ENCODE measurements around the gene SLC6A18.

SLC6A18 gene

GRCh38 chr5:1232780-1233179 lies 7.6 kb downstream of the SLC6A18 start:
- no peak for DNase-seq (ENCODE audit: low read depth)

- no peak for DNase-seq (ENCODE audit: low read depth)
Measured at GRCh38 chr5:1235379-1235778, 10.2 kb downstream of the SLC6A18 start.

- no peak for DNase-seq (ENCODE audit: low read depth)
Measured at GRCh38 chr5:1235838-1236237, 10.7 kb downstream of the SLC6A18 start.

GRCh38 chr5:1239505-1240251 lies 14.5 kb downstream of the SLC6A18 start:
- DNase-seq (ENCODE audit: low read depth): no peak

- DNase-seq (ENCODE audit: low read depth): no peak
Measured at GRCh38 chr5:1240496-1241260, 15.5 kb downstream of the SLC6A18 start.

GRCh38 chr5:1241509-1242080 lies 16.4 kb downstream of the SLC6A18 start:
- no peak for DNase-seq (ENCODE audit: low read depth)

GRCh38 chr5:1242733-1243486 lies 17.7 kb downstream of the SLC6A18 start:
- no peak for DNase-seq (ENCODE audit: low read depth)

GRCh38 chr5:1243487-1244130 lies 18.4 kb downstream of the SLC6A18 start:
- DNase-seq (ENCODE audit: low read depth): no peak

GRCh38 chr5:1244255-1244654 lies 19.1 kb downstream of the SLC6A18 start:
- DNase-seq (ENCODE audit: low read depth): no peak

GRCh38 chr5:1244976-1245375 lies 19.8 kb downstream of the SLC6A18 start:
- DNase-seq (ENCODE audit: low read depth): no peak

GRCh38 chr5:1245905-1246576 lies 20.9 kb downstream of the SLC6A18 start:
- DNase-seq (ENCODE audit: low read depth): no peak

- no peak for DNase-seq (ENCODE audit: low read depth)
Measured at GRCh38 chr5:1246711-1247431, 21.7 kb downstream of the SLC6A18 start.

GRCh38 chr5:1247811-1248210 lies 22.6 kb downstream of the SLC6A18 start:
- DNase-seq (ENCODE audit: low read depth): no peak

- no peak for DNase-seq (ENCODE audit: low read depth)
Measured at GRCh38 chr5:1249366-1250280, 24.4 kb downstream of the SLC6A18 start.

GRCh38 chr5:1251678-1252580 lies 26.7 kb downstream of the SLC6A18 start:
- no peak for DNase-seq (ENCODE audit: low read depth)

GRCh38 chr5:1252681-1253080 lies 27.5 kb downstream of the SLC6A18 start:
- no peak for DNase-seq (ENCODE audit: low read depth)

- DNase-seq (ENCODE audit: low read depth): no peak
Measured at GRCh38 chr5:1253456-1254105, 28.4 kb downstream of the SLC6A18 start.

- DNase-seq (ENCODE audit: low read depth): no peak
Measured at GRCh38 chr5:1254196-1254595, 29.0 kb downstream of the SLC6A18 start.

Measured in non-pigmented ciliary epithelial cell (primary cell).